Psoas muscle (tissue), 8 donors: ENCODE results near the gene DOK7. TPM values are rescaled to one million over a fixed set of nuclear protein-coding genes. Genes with fewer than 3 reads are reported as not detected.

Experiments
- ATAC-seq, 4 donors: fragments of 200-7000 bp; cut with Tn5 transposase; one replicate each; pipeline ENCODE4 v1.9.1; 2020; ENCODE audit warnings: moderate library complexity in 3 of 4, mild to moderate bottlenecking in 2 of 4
- DNase-seq, 2 donors: peaks; one replicate each; pipeline ENCODE4 v3.0.0-alpha.2; 2020
- H3K27ac ChIP-seq: fragments of 200-600 bp; one replicate; pipeline ENCODE4 v1.8.0; 2022
- H3K27me3 ChIP-seq, 3 donors: fragments of 200-600 bp in 1 of 3; one replicate each; pipeline versions ENCODE4 v1.6.1 to v1.8.0; 2013 to 2022; ENCODE audit warnings: low read length in 2 of 3, mild to moderate bottlenecking in 2 of 3, moderate library complexity in 1 of 3; ENCODE audit not compliant: insufficient read depth in 3 of 3
- H3K36me3 ChIP-seq, 2 donors: fragments of 200-600 bp in 1 of 2; one replicate each; pipeline versions ENCODE4 v1.6.1 to v1.8.0; 2013 to 2022; ENCODE audit warnings: low read depth in 1 of 2, mild to moderate bottlenecking in 1 of 2, moderate library complexity in 1 of 2; ENCODE audit not compliant: insufficient read depth in 1 of 2
- H3K4me1 ChIP-seq: fragments of 200-600 bp; one replicate; pipeline ENCODE4 v1.8.0; 2022
- H3K4me3 ChIP-seq: fragments of 200-600 bp; one replicate; pipeline ENCODE4 v1.8.0; 2022; ENCODE audit warnings: mild to moderate bottlenecking
- H3K9me3 ChIP-seq: fragments of 200-600 bp; one replicate; pipeline ENCODE4 v1.8.0; 2022
- WGBS, 3 donors: extraction: QIAGEN DNeasy Blood & Tissue Kit; methylation state at CpG; one replicate each; pipeline versions ENCODE4 v1.1.6 to v1.1.7; 2013; 5-methylcytosine and 5-hydroxymethylcytosine counted together
- intact Hi-C, 2 donors: fragments of 100-400 bp; cut with DNase I; formaldehyde crosslinking; loops; one replicate each; pipeline versions ENCODE4 v1.11.0 to v1.14.2; 2022
- polyA plus RNA-seq, 3 donors: library from polyadenylated mRNA; stranded (reverse); fragments of 200-250 nt; gene quantifications; one replicate each; pipeline ENCODE4 v1.2.3, GENCODE V29; 2013
- total RNA-seq, 4 donors: library from RNA; stranded (reverse); fragmentation: NEBNext Ultra II Directional in 2 of 4; extraction: Animal tissue kit (Norgen Biotek cat#: 25700) in 2 of 4; gene quantifications; one replicate each; pipeline versions ENCODE4 v1.2.1 to v1.2.4, GENCODE V29; 2021 to 2023
- TF ChIP-seq, protein P1 (sequence below): fragments of 200-600 bp; IDR thresholded peaks from one replicate; pipeline ENCODE4 v1.8.0; 2022; ENCODE audit warnings: antibody characterized with exemption
- donor health status: healthy with polysubstance abuse.
- donor health status: DM: no; HTN: no; CAD: no; lungs with moderate emphysema.
- donor health status: Bipolar disorder and iron deficiency.
- donor health status: healthy.
- donor health status: DM: yes; HTN: yes; CAD: no.
- donor health status: DM: no; HTN: no; CAD: no.
- donor health status: DM: no; HTN: no; CAD: no.
- donor health status: DM: yes; HTN: yes; CAD: no.

Gene DOK7
- total and polyA plus RNA-seq, 7 donors: 3.4 to 48.6 (median 21.5) TPM

GRCh38 chr4:3439391-3439790 lies 23.7 kb upstream of the DOK7 start:
- Histone ChIP-seq H3K36me3 (no peaks in the 10 kb centered on the region), H3K27me3 (no peaks in the 10 kb centered on the region), H3K27ac (no peak overlapping the region), H3K4me1 (peaks cover 8% of the 10 kb centered on the region), H3K4me3 (no peak overlapping the region), H3K9me3 (no peaks in the 10 kb centered on the region)
- WGBS, 3 donors: 82 to 89% (median 83%) methylated on average over 15 to 16 of the region's 16 CpGs
- intact Hi-C loops: no loop called here
- ATAC-seq (no peak), DNase-seq (peak in 1 of 2 donors; percentile 52)
- TF ChIP-seq, protein P1, sequence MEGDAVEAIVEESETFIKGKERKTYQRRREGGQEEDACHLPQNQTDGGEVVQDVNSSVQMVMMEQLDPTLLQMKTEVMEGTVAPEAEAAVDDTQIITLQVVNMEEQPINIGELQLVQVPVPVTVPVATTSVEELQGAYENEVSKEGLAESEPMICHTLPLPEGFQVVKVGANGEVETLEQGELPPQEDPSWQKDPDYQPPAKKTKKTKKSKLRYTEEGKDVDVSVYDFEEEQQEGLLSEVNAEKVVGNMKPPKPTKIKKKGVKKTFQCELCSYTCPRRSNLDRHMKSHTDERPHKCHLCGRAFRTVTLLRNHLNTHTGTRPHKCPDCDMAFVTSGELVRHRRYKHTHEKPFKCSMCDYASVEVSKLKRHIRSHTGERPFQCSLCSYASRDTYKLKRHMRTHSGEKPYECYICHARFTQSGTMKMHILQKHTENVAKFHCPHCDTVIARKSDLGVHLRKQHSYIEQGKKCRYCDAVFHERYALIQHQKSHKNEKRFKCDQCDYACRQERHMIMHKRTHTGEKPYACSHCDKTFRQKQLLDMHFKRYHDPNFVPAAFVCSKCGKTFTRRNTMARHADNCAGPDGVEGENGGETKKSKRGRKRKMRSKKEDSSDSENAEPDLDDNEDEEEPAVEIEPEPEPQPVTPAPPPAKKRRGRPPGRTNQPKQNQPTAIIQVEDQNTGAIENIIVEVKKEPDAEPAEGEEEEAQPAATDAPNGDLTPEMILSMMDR: no peak

- Histone ChIP-seq H3K4me1 (peaks cover 8% of the 10 kb centered on the region), H3K9me3 (no peaks in the 10 kb centered on the region), H3K27me3 (no peaks in the 10 kb centered on the region), H3K36me3 (no peaks in the 10 kb centered on the region), H3K27ac (no peak overlapping the region), H3K4me3 (no peak overlapping the region)
- 63 to 77% (median 68%) methylated on average over 7 of the region's 7 CpGs for WGBS, 3 donors
- TF ChIP-seq, protein P1: no peak
- intact Hi-C loops: loop anchor here (5.0 kb wide), 3 partner anchors 243 to 333 kb away; no protein-coding TSS in a partner anchor
- no peak for ATAC-seq
- DNase-seq: peak in 1 of 2 donors; percentile 41
Observed at GRCh38 chr4:3440011-3440410, 23.1 kb upstream of the DOK7 start.

GRCh38 chr4:3440979-3441500 lies 22.1 kb upstream of the DOK7 start:
- Histone ChIP-seq H3K27ac (no peak overlapping the region), H3K27me3 (no peaks in the 10 kb centered on the region), H3K4me3 (no peak overlapping the region), H3K9me3 (no peaks in the 10 kb centered on the region), H3K4me1 (peaks cover 8% of the 10 kb centered on the region), H3K36me3 (no peaks in the 10 kb centered on the region)
- intact Hi-C loops: loop anchor here (5.0 kb wide), 3 partner anchors 244 to 334 kb away; no protein-coding TSS in a partner anchor
- ATAC-seq (no peak), DNase-seq (peak in 1 of 2 donors; percentile 46)
- 66 to 77% (median 70%) methylated on average over 15 of the region's 15 CpGs for WGBS, 3 donors
- TF ChIP-seq, protein P1: no peak

GRCh38 chr4:3441501-3442459 lies 21.3 kb upstream of the DOK7 start, which contains the start of gene HGFAC:
Gene HGFAC (plus strand): TSS chr4:3441968. CDS start chr4:3442002, 34 bp downstream.
- DNase-seq (peak in 1 of 2 donors; percentile 44), ATAC-seq (no peak)
- H3K4me3 ChIP-seq: no peak within 1 kb of the TSS
- intact Hi-C loops: loop anchor here (2.0 to 5.0 kb wide), 4 partner anchors 95 to 334 kb away; no protein-coding TSS in a partner anchor
- H3K27ac ChIP-seq: no peak within 1 kb of the TSS
- H3K9me3 ChIP-seq: no peaks in the 10 kb centered on the region
- TF ChIP-seq, protein P1: no peak
- H3K27me3 ChIP-seq: no peaks in the 10 kb centered on the region
- H3K36me3 ChIP-seq: no peaks in the 10 kb centered on the region
- H3K4me1 ChIP-seq: peaks cover 3% of the 10 kb centered on the region
- 84 to 86% (median 86%) methylated on average over 21 to 27 of the region's 27 CpGs for WGBS, 3 donors
